Peyer's patch (tissue), 4 donors: ENCODE data around the gene CELSR2.

ENCODE experiments used
- CTCF ChIP-seq, 6 experiments: fragments of 450-650 bp in 4 of 6; fragments of 200-600 bp in 2 of 6; sonication (generic) in 1 of 6; IDR thresholded peaks; one replicate each; pipeline ENCODE4 v1.5.1; 2017 to 2019; ENCODE audit warnings: antibody characterized with exemption in 6 of 6, mild to moderate bottlenecking in 3 of 6, moderate library complexity in 1 of 6
- POLR2A ChIP-seq, 2 donors: fragments of 450-650 bp; IDR thresholded peaks; one replicate each; pipeline ENCODE4 v1.5.1; 2017; ENCODE audit warnings: antibody characterized with exemption in 2 of 2, mild to moderate bottlenecking in 2 of 2, moderate library complexity in 2 of 2

GRCh38 chr1:109240158-109241152, 8.9 kb upstream of the CELSR2 start:
- TF ChIP-seq CTCF (IDR thresholded peaks at IDR 0.05), result no peak
- no peak for TF ChIP-seq POLR2A (IDR thresholded peaks at IDR 0.05)
